ENCODE measurements around the gene PICALM.

The PICALM gene

GRCh38 chr11:86046116-86046515 lies 22.8 kb downstream of the PICALM start:
- DNase-seq = no peak

DNA sequence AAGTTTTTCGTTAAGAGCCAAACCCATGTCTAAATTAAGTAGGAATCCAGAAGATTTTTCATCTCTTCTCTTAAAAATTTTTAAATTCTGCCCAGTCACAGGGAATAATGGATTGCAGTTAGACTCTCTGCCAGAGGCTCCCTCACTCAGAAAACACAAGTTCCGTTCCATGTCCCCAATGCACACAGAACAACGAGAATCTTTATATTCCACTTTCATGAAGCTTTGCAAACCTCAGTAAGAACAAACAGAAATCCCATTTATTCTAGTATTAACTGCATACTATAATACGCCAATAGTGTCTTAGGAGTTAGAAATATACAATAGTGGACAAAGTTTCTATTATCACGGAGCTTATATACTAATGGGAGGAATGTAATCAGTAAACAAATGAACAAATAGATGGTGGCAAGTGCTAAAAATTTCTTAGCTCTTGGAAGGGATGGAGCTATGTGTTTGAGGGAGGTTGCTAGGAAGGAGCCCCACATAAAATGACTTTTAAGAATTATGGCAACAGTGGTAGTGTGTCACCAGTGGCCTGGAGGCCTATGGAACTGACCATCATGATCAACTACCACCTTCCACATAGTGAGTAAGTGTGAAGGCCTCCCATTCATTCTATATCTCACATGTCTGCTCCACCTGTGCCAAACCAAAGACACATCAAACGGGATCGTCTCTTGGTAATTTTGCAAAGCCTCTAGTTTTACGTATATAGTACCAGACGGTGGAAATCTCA lies 24.9 kb downstream of the PICALM start:
- DNase-seq = no peak

GRCh38 chr11:86041975-86042378 lies 26.9 kb downstream of the PICALM start:
- no peak for DNase-seq

- DNase-seq = no peak
Measured at GRCh38 chr11:86040919-86041850, 27.7 kb downstream of the PICALM start.

- no peak for DNase-seq
Measured at GRCh38 chr11:86039094-86039493, 29.8 kb downstream of the PICALM start.

- DNase-seq = no peak
Measured at GRCh38 chr11:86037743-86038142, 31.1 kb downstream of the PICALM start.

DNA sequence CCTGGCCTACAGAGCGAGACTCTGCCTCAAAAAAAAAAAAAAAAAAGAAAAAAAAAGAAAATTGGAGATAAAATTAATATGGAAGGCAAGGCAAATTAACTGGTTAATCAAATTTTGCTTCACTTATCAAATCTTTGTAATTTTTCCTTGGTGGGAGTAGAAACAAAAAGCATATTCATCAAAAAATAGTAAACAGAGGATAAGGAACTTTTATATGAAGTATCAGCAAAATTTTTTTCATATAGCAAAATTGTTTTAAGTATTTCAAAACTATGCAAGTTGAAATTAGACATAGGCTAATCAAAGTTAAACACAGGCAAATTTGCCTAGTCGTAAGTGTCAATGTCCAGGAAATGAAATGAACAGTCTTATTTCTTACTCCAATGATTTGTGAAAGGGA lies 33.0 kb downstream of the PICALM start:
- no peak for DNase-seq

- DNase-seq = no peak
Measured at GRCh38 chr11:86035164-86035563, 33.7 kb downstream of the PICALM start.

GRCh38 chr11:86034710-86035109 lies 34.2 kb downstream of the PICALM start:
- DNase-seq = no peak

DNA sequence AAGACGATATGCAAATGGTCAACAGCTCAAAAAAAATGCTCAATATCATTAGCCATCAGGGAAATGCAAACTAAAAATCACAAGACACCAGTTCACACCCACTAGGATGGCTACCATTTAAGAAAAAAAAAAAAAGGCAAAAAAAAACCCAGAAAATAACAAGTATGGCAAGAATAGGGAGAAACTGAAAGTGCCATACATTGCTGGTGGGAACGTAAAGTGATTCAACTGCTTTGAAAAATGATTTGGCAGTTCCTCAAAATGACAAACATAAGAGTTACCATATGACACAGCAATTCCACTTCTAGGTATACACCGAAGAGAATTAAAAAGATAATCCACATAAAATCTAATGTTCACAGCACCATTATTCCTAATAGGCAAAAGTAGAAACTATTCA lies 47.5 kb downstream of the PICALM start:
- DNase-seq = no peak

- DNase-seq = no peak
Measured at GRCh38 chr11:86018249-86018648, 50.6 kb downstream of the PICALM start.

DNA sequence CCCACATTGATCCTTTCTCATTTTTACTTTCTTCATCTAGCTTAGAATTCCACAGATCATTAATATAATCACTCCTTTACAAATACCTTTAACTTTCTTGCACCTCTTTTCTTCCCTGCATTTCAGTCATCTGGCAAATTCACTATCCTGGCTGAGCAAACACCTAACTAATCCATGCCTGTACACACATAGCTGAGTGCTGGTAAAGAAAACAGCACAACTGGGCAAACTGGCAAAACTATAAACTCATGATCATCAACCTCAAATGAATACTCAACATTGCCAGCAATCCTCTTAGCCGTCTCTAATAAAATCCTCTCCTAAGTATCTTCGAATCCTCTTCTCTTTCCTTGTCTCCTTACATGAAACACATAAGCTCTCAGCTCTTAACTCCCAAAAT lies 52.4 kb downstream of the PICALM start:
- DNase-seq = no peak

- DNase-seq = no peak
Measured at GRCh38 chr11:86015699-86016098, 53.2 kb downstream of the PICALM start.

DNA sequence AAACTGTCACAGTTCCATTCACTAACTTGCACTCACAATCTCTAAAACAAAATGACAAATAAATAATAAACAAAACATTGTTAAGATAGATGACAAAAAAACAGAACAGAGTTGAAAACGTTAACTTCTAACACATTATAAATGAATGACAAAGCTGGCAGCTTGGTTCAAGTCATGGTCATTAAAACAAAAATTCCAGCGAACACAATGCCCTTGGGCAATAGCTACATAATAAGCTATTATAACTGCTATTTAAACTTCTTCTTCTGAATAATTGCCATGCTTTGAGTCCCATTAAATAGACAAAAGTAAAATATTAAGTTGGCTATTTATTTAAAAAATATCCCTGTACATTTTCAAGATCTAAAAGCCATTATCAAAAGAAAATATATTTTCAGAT lies 54.7 kb downstream of the PICALM start:
- DNase-seq = no peak

- no peak for DNase-seq
Measured at GRCh38 chr11:86013713-86014112, 55.2 kb downstream of the PICALM start.

GRCh38 chr11:86011175-86011574 lies 57.7 kb downstream of the PICALM start:
- no peak for DNase-seq

GRCh38 chr11:86003654-86004053 lies 65.2 kb downstream of the PICALM start:
- no peak for DNase-seq

- no peak for DNase-seq
Measured at GRCh38 chr11:86002431-86002830, 66.5 kb downstream of the PICALM start.

- DNase-seq = no peak
Measured at GRCh38 chr11:85991508-85991907, 77.4 kb downstream of the PICALM start.

DNA sequence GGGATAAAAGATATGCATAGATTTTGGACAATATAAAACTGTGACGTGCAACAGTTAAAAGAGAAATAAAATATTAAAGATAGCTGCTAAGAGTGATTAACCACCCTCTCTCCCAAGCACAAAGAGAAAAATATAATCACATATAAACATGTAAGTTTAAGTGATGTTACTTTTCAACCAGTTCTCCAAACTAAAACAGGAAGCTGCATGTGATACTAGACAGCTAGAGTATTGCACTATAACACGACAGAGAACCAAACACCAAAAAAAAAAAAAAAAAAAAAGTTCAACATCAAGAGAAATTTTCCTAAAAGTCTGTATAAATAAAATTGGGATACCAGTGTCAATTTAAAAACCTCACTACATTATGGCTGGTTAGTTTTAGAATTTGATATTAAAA lies 79.1 kb downstream of the PICALM start:
- DNase-seq = no peak

- no peak for DNase-seq
Measured at GRCh38 chr11:85988780-85989179, 80.1 kb downstream of the PICALM start.

- DNase-seq = no peak
Measured at GRCh38 chr11:85977751-85978160, 91.1 kb downstream of the PICALM start.

DNA sequence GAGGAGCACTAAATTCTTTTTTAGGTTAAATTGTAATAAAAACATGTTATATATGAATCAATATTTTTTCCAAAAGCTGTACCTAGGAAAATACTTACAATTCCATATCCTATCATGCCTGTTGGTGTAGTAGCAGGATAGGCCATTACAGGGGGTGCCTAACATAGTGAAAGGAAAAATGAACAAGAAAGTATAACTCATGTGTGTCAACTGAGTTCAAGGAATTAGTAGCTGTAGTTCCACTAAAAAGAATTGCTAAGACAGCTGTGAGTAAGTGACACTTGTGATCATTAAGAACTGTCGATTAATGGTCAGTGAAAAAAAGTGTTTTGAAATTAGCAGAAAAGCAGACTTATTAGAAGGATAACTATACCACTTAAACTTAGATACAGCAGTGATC lies 92.4 kb downstream of the PICALM start:
- no peak for DNase-seq

GRCh38 chr11:85974122-85974521 lies 94.8 kb downstream of the PICALM start:
- no peak for DNase-seq
